Keratinocyte (primary cell): ENCODE measurements around the gene SLC6A8.

ENCODE experiments used
- EZH2 ChIP-seq: IDR thresholded peaks from one replicate; pipeline ENCODE4 v1.6.1; 2012; ENCODE audit warnings: inconsistent platforms, mild to moderate bottlenecking, low read length, moderate library complexity
- TF ChIP-seq, protein P1 (sequence below), 3 experiments: IDR thresholded peaks in 1 of 3; conservative IDR thresholded peaks in 1 of 3; optimal IDR thresholded peaks in 1 of 3; 2 replicates in 2 of 3; 3 replicates in 1 of 3; pipeline versions ENCODE3 to v1.5.1; 2011; ENCODE audit warnings: low read length in 3 of 3, mild to moderate bottlenecking in 3 of 3, moderate library complexity in 2 of 3, control low read depth in 1 of 3, inconsistent platforms in 1 of 3; ENCODE audit not compliant: insufficient read depth in 2 of 3; ENCODE audit errors: extremely low read depth in 1 of 3

- TF ChIP-seq, protein P1, sequence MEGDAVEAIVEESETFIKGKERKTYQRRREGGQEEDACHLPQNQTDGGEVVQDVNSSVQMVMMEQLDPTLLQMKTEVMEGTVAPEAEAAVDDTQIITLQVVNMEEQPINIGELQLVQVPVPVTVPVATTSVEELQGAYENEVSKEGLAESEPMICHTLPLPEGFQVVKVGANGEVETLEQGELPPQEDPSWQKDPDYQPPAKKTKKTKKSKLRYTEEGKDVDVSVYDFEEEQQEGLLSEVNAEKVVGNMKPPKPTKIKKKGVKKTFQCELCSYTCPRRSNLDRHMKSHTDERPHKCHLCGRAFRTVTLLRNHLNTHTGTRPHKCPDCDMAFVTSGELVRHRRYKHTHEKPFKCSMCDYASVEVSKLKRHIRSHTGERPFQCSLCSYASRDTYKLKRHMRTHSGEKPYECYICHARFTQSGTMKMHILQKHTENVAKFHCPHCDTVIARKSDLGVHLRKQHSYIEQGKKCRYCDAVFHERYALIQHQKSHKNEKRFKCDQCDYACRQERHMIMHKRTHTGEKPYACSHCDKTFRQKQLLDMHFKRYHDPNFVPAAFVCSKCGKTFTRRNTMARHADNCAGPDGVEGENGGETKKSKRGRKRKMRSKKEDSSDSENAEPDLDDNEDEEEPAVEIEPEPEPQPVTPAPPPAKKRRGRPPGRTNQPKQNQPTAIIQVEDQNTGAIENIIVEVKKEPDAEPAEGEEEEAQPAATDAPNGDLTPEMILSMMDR (optimal IDR thresholded peaks at IDR 0.05 in 1 of 3, IDR thresholded peaks at IDR 0.05 in 1 of 3, conservative IDR thresholded peaks at IDR 0.05 in 1 of 3; ENCODE audit: extremely low read depth in 1 of 3, insufficient read depth in 2 of 3, low read length in 3 of 3): no peak
- TF ChIP-seq EZH2: no peak
Observed at GRCh38 chrX:153639177-153640044, 48.3 kb upstream of the SLC6A8 start.
